Mesenchymal stem cell (in vitro differentiated cells and primary cell): Measurements from ENCODE around the gene ITPR3.

Source experiments
- DNase-seq: peaks from one replicate; pipeline ENCODE4 v3.0.0-alpha.2; 2013
- H2AFZ ChIP-seq: one replicate; pipeline ENCODE4 v1.6.1; 2013; ENCODE audit warnings: low read depth, mild to moderate bottlenecking, control low read depth, inconsistent platforms, low read length, moderate library complexity
- H2AK5ac ChIP-seq: 2 replicates; pipeline ENCODE4 v1.6.1; 2013; ENCODE audit warnings: low read length, moderate library complexity, mild to moderate bottlenecking, inconsistent platforms; ENCODE audit not compliant: severe bottlenecking
- H2BK120ac ChIP-seq: one replicate; pipeline ENCODE4 v1.6.1; 2013; ENCODE audit warnings: low read depth, mild to moderate bottlenecking, inconsistent platforms, low read length, moderate library complexity
- H2BK12ac ChIP-seq, 2 experiments: one replicate each; pipeline ENCODE4 v1.6.1; 2013; ENCODE audit warnings: inconsistent platforms in 2 of 2, low read length in 2 of 2, mild to moderate bottlenecking in 2 of 2, moderate library complexity in 2 of 2, control low read depth in 1 of 2
- H2BK15ac ChIP-seq: one replicate; pipeline ENCODE4 v1.6.1; 2013; ENCODE audit warnings: mild to moderate bottlenecking, low read depth, inconsistent platforms; ENCODE audit not compliant: poor library complexity, severe bottlenecking
- H2BK5ac ChIP-seq: 2 replicates; pipeline ENCODE4 v1.6.1; 2013; ENCODE audit warnings: low read depth, mild to moderate bottlenecking, low read length, control low read depth, inconsistent platforms; ENCODE audit not compliant: poor library complexity, severe bottlenecking
- H3K14ac ChIP-seq, 2 experiments: one replicate each; pipeline ENCODE4 v1.6.1; 2013; ENCODE audit warnings: inconsistent platforms in 2 of 2, low read length in 2 of 2, control low read depth in 1 of 2, mild to moderate bottlenecking in 1 of 2, moderate library complexity in 1 of 2
- H3K18ac ChIP-seq, 2 experiments: one replicate each; pipeline ENCODE4 v1.6.1; 2013; ENCODE audit warnings: inconsistent platforms in 2 of 2, low read length in 2 of 2, control low read depth in 1 of 2, low read depth in 1 of 2, mild to moderate bottlenecking in 1 of 2
- H3K23ac ChIP-seq, 2 experiments: one replicate each; pipeline ENCODE4 v1.6.1; 2013; ENCODE audit warnings: inconsistent platforms in 2 of 2, low read length in 2 of 2, mild to moderate bottlenecking in 2 of 2, moderate library complexity in 2 of 2, control low read depth in 1 of 2
- H3K27ac ChIP-seq: 2 replicates; pipeline ENCODE4 v1.5.1; 2013; ENCODE audit warnings: mild to moderate bottlenecking, moderate library complexity, low read length, control low read depth, inconsistent platforms; ENCODE audit not compliant: poor library complexity, severe bottlenecking
- H3K27me3 ChIP-seq, 2 experiments: 2 replicates each; pipeline versions ENCODE4 v1.6.1 to v1.7.0; 2013; ENCODE audit warnings: low read length in 2 of 2, mild to moderate bottlenecking in 2 of 2, moderate library complexity in 2 of 2, control low read depth in 1 of 2, inconsistent platforms in 1 of 2; ENCODE audit not compliant: control insufficient read depth in 1 of 2, insufficient read depth in 1 of 2
- H3K36me3 ChIP-seq, 2 experiments: 2 replicates each; pipeline versions ENCODE4 v1.6.1 to v1.7.0; 2013; ENCODE audit warnings: low read length in 2 of 2, control low read depth in 1 of 2, inconsistent platforms in 1 of 2, low read depth in 1 of 2, mild to moderate bottlenecking in 1 of 2; ENCODE audit not compliant: insufficient read depth in 2 of 2, control insufficient read depth in 1 of 2
- H3K4ac ChIP-seq, 2 experiments: one replicate each; pipeline ENCODE4 v1.6.1; 2013; ENCODE audit warnings: inconsistent platforms in 2 of 2, low read length in 2 of 2, mild to moderate bottlenecking in 2 of 2, moderate library complexity in 2 of 2, control low read depth in 1 of 2, low read depth in 1 of 2
- H3K4me1 ChIP-seq: 2 replicates; pipeline ENCODE4 v1.6.1; 2013; ENCODE audit warnings: low read depth, low read length, control low read depth; ENCODE audit not compliant: control insufficient read depth, insufficient read depth
- H3K4me2 ChIP-seq: 2 replicates; pipeline ENCODE4 v1.6.1; 2013; ENCODE audit warnings: low read length, mild to moderate bottlenecking, inconsistent platforms; ENCODE audit not compliant: poor library complexity, severe bottlenecking
- H3K4me3 ChIP-seq, 2 experiments: 2 replicates each; pipeline versions ENCODE4 v1.5.1 to v1.7.0; 2013; ENCODE audit warnings: low read length in 2 of 2, mild to moderate bottlenecking in 2 of 2, control low read depth in 1 of 2, low read depth in 1 of 2; ENCODE audit not compliant: insufficient read depth in 1 of 2
- H3K79me1 ChIP-seq: replicated peaks from 2 replicates; pipeline ENCODE4 v1.6.1; 2013; ENCODE audit warnings: mild to moderate bottlenecking, control low read depth, low read length, inconsistent platforms; ENCODE audit not compliant: poor library complexity, severe bottlenecking
- H3K9ac ChIP-seq: 2 replicates; pipeline ENCODE4 v1.7.0; 2013; ENCODE audit warnings: mild to moderate bottlenecking, low read length, moderate library complexity
- H3K9me3 ChIP-seq: 2 replicates; pipeline ENCODE4 v1.7.0; 2013; ENCODE audit warnings: mild to moderate bottlenecking, low read length; ENCODE audit not compliant: control insufficient read depth
- H4K8ac ChIP-seq: one replicate; pipeline ENCODE4 v1.6.1; 2013; ENCODE audit warnings: inconsistent platforms, mild to moderate bottlenecking, low read length, moderate library complexity
- H4K91ac ChIP-seq: one replicate; pipeline ENCODE4 v1.6.1; 2013; ENCODE audit warnings: mild to moderate bottlenecking, low read length, inconsistent platforms
- WGBS: methylation state at CpG from one replicate; pipeline ENCODE4 v1.1.7; 2013; ENCODE audit warnings: mixed read lengths; 5-methylcytosine and 5-hydroxymethylcytosine counted together

Gene ITPR3

GRCh38 chr6:33662318-33662717 is 41.2 kb downstream of the ITPR3 start:
- Histone ChIP-seq H2BK12ac (no peak overlapping the region), H4K8ac (no peak overlapping the region), H2BK120ac (no peak overlapping the region), H2BK15ac (no peak overlapping the region), H3K9ac (no peak overlapping the region), H3K36me3 (peaks cover 73 to 93% of the 10 kb centered on the region in 2 experiments), H3K27ac (no peak overlapping the region), H3K9me3 (no peaks in the 10 kb centered on the region), H3K4me2 (no peak overlapping the region), H2BK5ac (no peak overlapping the region), H3K14ac (no peak overlapping the region), H3K23ac (no peak overlapping the region), H4K91ac (no peak overlapping the region), H3K4ac (no peak overlapping the region), H3K27me3 (no peaks in the 10 kb centered on the region), H2AK5ac (no peak overlapping the region), H3K79me1 (no peaks in the 10 kb centered on the region), H2AFZ (no peak overlapping the region), H3K4me1 (no peaks in the 10 kb centered on the region), H3K18ac (no peak overlapping the region), H3K4me3 (no peak overlapping the region)
- WGBS = 98% methylated on average over 11 of the region's 11 CpGs
- no peak for DNase-seq

DNA sequence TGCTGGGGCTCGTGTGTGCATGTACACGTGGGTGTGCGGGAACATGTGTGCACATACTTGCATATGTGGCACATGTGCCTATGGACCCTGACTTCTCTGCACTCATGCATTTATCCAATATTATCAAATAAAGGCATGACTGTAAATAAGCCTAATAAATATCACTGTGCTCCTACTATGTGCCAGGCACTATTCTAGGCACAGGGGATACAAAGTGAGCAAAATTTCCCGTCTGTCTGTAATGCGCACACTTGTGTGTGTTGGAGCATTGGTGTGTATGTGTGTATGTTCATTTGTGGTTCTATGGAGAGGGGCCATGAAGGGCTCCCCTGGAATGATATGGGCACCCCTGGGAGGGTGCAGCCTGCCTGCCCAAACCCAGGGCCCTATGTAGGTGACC is 41.9 kb downstream of the ITPR3 start:
- Histone ChIP-seq H3K4me2 (no peak overlapping the region), H3K27me3 (no peaks in the 10 kb centered on the region), H3K23ac (no peak overlapping the region), H3K36me3 (peaks cover 73 to 93% of the 10 kb centered on the region in 2 experiments), H2BK120ac (no peak overlapping the region), H3K14ac (no peak overlapping the region), H3K79me1 (no peaks in the 10 kb centered on the region), H3K9me3 (no peaks in the 10 kb centered on the region), H2BK5ac (no peak overlapping the region), H4K8ac (no peak overlapping the region), H2AK5ac (no peak overlapping the region), H3K4ac (no peak overlapping the region), H3K18ac (no peak overlapping the region), H2AFZ (no peak overlapping the region), H2BK12ac (no peak overlapping the region), H3K9ac (no peak overlapping the region), H3K27ac (no peak overlapping the region), H2BK15ac (no peak overlapping the region), H4K91ac (no peak overlapping the region), H3K4me3 (no peak overlapping the region), H3K4me1 (no peaks in the 10 kb centered on the region)
- DNase-seq = no peak
- WGBS = 75% methylated on average over 4 of the region's 5 CpGs

GRCh38 chr6:33663727-33664449 is 42.8 kb downstream of the ITPR3 start:
- WGBS = 94% methylated on average over 16 of the region's 16 CpGs

DNA sequence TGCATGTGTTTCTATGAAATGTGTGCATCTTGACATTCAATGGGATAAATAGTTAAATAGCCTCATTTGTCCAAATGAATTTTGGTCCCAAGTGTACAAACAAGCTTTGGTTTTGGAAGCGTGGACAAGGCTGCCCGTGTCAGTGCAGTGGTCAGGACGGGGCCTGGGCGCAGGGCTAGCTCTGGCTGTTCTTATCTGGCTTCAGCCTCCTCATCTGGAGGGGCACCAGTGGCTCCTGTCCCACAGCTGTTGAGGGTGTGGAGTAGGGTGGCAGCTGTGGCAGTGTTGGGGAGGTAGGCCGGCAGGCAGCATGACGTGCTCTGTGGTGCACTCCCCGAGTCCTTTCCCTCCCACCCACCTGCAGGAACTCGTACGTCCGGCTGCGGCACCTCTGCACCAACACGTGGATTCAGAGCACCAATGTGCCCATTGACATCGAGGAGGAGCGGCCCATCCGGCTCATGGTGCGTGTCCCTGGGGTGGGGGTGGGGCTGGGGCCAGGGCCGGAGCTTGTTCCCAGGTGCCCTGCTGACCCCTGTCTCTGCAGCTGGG is 43.5 kb downstream of the ITPR3 start:
- Histone ChIP-seq H3K4me3 (no peak overlapping the region), H3K4me1 (no peaks in the 10 kb centered on the region), H2BK15ac (no peak overlapping the region), H3K27ac (no peak overlapping the region), H2BK120ac (no peak overlapping the region), H3K79me1 (no peaks in the 10 kb centered on the region), H3K4me2 (no peak overlapping the region), H4K91ac (no peak overlapping the region), H2BK12ac (no peak overlapping the region), H4K8ac (no peak overlapping the region), H3K9ac (no peak overlapping the region), H3K23ac (no peak overlapping the region), H3K18ac (no peak overlapping the region), H3K4ac (no peak overlapping the region), H2AFZ (no peak overlapping the region), H2BK5ac (no peak overlapping the region), H2AK5ac (no peak overlapping the region), H3K27me3 (no peaks in the 10 kb centered on the region), H3K9me3 (no peaks in the 10 kb centered on the region), H3K36me3 (peaks cover 73 to 93% of the 10 kb centered on the region in 2 experiments), H3K14ac (no peak overlapping the region)
- 96% methylated on average over 14 of the region's 17 CpGs for WGBS
- no peak for DNase-seq

More at GRCh38 chr6:33663727-33664449, 42.8 kb downstream of the ITPR3 start:
- DNase-seq = no peak
- Histone ChIP-seq H2BK12ac (no peak overlapping the region), H2AFZ (no peak overlapping the region), H4K91ac (no peak overlapping the region), H3K9me3 (no peaks in the 10 kb centered on the region), H3K27ac (no peak overlapping the region), H3K4me2 (no peak overlapping the region), H3K36me3 (peaks cover 74 to 93% of the 10 kb centered on the region in 2 experiments), H3K27me3 (no peaks in the 10 kb centered on the region), H2BK120ac (no peak overlapping the region), H3K4me3 (no peak overlapping the region), H3K79me1 (no peaks in the 10 kb centered on the region), H2BK15ac (no peak overlapping the region), H3K9ac (no peak overlapping the region), H3K4ac (no peak overlapping the region), H4K8ac (no peak overlapping the region), H3K14ac (no peak overlapping the region), H3K4me1 (no peaks in the 10 kb centered on the region), H2AK5ac (no peak overlapping the region), H3K18ac (no peak overlapping the region), H2BK5ac (no peak overlapping the region), H3K23ac (peak overlapping the region in 1 of 2 experiments; percentile 50)
